Activated CD4-positive, alpha-beta T cell treated with anti-CD3 and anti-CD28 coated beads, Interleukin-2, amount 10 ng/mL, durations not matched to agents 24 days and 14 days (primary cell): ENCODE measurements around the gene CDK4. TPM values are rescaled to one million over a fixed set of nuclear protein-coding genes. Genes with fewer than 3 reads are reported as not detected.
"Not testable (repeated sequence)": the region's sequence is repeated elsewhere in the genome, so short reads cannot be mapped to it uniquely, and the experiment has no call there.

Experiments
- DNase-seq: peaks from one replicate; pipeline ENCODE4 v3.0.0; 2022
- H3K27ac Mint-ChIP-seq: one replicate; pipeline ENCODE4 v1.8.0; 2022; ENCODE audit warnings: mild to moderate bottlenecking, mixed read lengths
- H3K27me3 Mint-ChIP-seq: one replicate; pipeline ENCODE4 v1.8.0; 2022; ENCODE audit warnings: mixed read lengths
- H3K36me3 Mint-ChIP-seq: one replicate; pipeline ENCODE4 v1.8.0; 2022; ENCODE audit warnings: low read depth, mild to moderate bottlenecking, mixed read lengths
- H3K4me1 Mint-ChIP-seq: one replicate; pipeline ENCODE4 v1.8.0; 2021; ENCODE audit warnings: mixed read lengths
- H3K4me3 Mint-ChIP-seq: one replicate; pipeline ENCODE4 v1.8.0; 2022; ENCODE audit warnings: mild to moderate bottlenecking, moderate library complexity, mixed read lengths
- H3K9me3 Mint-ChIP-seq: one replicate; pipeline ENCODE4 v1.8.0; 2021; ENCODE audit warnings: mixed read lengths
- intact Hi-C: fragments of 100-400 bp; cut with micrococcal nuclease; formaldehyde crosslinking; loops from one replicate; pipeline ENCODE4 v1.15.1; 2023
- total RNA-seq: library from RNA; stranded (reverse); gene quantifications from 2 replicates; pipeline ENCODE4 v1.2.3, GENCODE V29; 2022

The CDK4 gene
- total RNA-seq, 1 donor from 2014 or later = 248 TPM

DNA sequence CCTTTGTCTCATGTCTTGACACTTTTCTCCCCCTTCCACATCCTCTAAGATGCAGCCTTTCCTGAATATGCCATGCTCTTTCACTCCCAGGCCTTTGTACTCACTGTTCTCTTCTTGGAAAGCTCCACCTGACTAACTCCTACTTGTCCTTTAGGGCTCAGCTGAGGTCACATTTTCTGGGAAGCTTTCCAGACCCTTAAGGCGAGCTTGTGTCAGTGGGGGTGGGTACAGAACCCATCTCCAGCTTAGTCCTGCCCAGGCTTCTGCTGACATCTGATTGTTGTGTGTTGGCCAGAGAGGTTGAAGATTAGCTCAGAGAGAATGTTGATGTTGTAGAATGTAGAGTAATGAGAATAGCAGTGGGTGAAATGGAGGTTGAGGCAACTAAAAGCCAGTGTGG, 27.6 kb upstream of the CDK4 start:
- intact Hi-C loops = no loop called here
- Mint-ChIP-seq H3K36me3 (peaks cover 30% of the 10 kb centered on the region), H3K4me3 (no peak overlapping the region), H3K27ac (no peak overlapping the region), H3K4me1 (peaks cover 28% of the 10 kb centered on the region), H3K27me3 (no peaks in the 10 kb centered on the region), H3K9me3 (no peaks in the 10 kb centered on the region)
- no peak for DNase-seq

DNA sequence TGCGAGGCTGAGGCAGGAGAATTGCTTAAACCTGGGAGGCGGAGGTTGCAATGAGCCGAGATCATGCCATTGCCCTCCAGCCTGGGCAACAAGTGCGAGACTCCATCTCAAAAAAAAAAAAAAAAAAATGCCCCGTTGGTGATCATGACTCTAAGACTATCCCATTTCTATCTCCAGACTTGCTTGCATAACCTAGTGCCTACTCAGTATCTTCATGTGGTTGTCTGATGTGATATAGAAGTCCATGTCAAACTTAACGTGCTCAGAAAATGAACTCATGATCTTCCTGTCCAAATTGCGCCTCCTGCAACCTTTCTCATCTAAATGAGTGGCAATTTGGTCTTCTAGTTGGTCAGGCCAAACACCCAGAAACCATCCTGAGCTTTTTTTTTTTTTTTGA, 25.8 kb upstream of the CDK4 start:
- intact Hi-C loops = no loop called here
- H3K4me1 Mint-ChIP-seq = peaks cover 24% of the 10 kb centered on the region
- H3K9me3 Mint-ChIP-seq = no peaks in the 10 kb centered on the region
- no peak overlapping the region for H3K4me3 Mint-ChIP-seq
- H3K27ac Mint-ChIP-seq = no peak overlapping the region
- peaks cover 26% of the 10 kb centered on the region for H3K36me3 Mint-ChIP-seq
- no peaks in the 10 kb centered on the region for H3K27me3 Mint-ChIP-seq
- no peak for DNase-seq

DNA sequence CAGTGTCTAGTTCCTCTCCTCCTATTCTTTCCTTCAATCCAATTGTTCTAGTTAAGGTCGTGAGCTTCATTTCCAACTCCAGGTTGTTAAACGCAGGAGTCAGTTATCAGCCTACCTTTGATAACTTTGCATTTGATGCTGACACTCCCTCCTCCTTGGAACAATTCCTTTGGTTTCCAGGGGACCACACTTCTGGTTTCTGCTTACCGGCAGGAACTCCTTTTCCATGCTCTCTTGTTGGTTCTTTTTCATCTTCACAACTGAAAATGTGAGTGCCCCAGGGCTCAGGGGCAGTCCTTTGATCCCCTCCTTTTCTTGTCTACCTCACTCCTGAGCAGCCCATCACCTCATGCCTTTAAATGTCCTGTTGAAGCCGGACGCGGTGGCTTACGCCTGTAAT, 25.3 kb upstream of the CDK4 start:
- no peaks in the 10 kb centered on the region for H3K9me3 Mint-ChIP-seq
- H3K27ac Mint-ChIP-seq = no peak overlapping the region
- intact Hi-C loops = no loop called here
- peaks cover 24% of the 10 kb centered on the region for H3K4me1 Mint-ChIP-seq
- H3K27me3 Mint-ChIP-seq = no peaks in the 10 kb centered on the region
- DNase-seq = no peak
- peaks cover 21% of the 10 kb centered on the region for H3K36me3 Mint-ChIP-seq
- H3K4me3 Mint-ChIP-seq = no peak overlapping the region

DNA sequence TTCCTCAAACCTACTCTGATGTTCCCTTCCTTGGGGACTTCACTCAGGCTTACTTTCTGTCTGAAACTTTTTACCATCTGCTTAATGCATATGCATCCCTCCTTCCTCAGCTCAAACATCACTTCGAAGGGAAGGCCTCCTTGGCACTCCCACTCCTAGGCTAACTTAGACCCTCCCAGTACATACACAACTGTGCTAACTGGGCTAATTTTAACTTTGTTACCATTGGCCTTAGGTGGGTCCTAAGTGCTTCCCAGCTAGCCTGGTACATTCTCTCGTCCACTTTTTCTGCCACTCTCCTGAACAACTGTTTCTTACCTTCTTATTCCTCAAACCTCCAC, 24.1 kb upstream of the CDK4 start:
- no peaks in the 10 kb centered on the region for H3K27me3 Mint-ChIP-seq
- H3K27ac Mint-ChIP-seq = no peak overlapping the region
- DNase-seq = no peak
- H3K36me3 Mint-ChIP-seq = peaks cover 23% of the 10 kb centered on the region
- H3K4me1 Mint-ChIP-seq = peaks cover 18% of the 10 kb centered on the region
- H3K9me3 Mint-ChIP-seq = no peaks in the 10 kb centered on the region
- intact Hi-C loops = no loop called here
- no peak overlapping the region for H3K4me3 Mint-ChIP-seq

DNA sequence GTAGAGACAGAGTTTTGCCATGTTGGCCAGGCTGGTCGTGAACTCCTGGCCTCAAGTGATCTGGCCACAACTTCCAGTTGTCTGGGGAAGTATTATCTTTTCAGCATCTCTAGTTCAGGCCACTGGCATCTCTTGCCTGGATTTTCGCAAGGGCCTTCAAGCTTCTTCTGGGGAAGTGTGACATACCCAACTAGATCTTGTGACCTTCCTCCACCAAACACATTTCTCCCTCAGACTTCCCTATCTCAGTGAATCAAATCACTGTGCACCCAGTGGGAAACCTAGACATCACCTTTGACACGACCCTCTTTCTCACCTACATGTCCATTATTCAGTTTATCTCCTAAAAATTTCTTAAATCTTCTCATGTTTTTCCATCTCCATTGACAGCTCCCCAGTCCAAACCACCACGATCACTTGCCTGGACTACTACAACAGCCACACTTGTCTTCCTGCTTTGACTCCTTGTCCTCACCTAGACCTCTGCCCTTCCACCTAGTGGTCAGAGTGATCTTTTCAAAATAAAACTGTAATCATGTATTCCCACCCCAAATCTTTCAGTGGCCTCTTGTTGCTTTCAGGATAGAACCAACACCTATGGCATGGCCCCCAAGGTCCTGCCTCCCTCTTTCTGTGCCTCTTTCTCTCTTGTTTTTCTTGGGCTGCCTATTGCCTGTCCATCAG, 23.6 kb upstream of the CDK4 start:
- Mint-ChIP-seq H3K4me1 (peaks cover 16% of the 10 kb centered on the region), H3K9me3 (no peaks in the 10 kb centered on the region), H3K27me3 (no peaks in the 10 kb centered on the region), H3K36me3 (peaks cover 26% of the 10 kb centered on the region), H3K4me3 (no peak overlapping the region), H3K27ac (no peak overlapping the region)
- intact Hi-C loops = no loop called here
- DNase-seq = no peak

DNA sequence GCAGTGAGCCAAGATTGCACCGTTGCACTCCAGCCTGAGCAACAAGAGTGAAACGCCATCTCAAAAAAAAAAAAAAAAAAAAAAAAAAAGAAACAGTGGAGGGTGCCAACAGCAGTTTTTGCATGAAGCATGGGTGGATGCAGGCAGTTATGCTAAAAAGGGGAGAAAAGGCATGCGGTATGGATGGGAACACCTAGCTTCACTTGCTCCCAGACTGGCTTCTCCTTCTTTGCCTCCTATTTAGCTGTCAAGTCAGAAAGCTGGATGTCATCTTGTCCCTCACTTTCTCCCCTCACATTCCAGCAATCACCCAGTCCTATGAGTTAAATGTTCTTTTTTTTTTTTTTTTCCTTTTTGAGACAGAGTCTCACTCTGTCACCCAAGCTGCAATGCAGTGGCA, 22.9 kb upstream of the CDK4 start:
- DNase-seq = no peak
- intact Hi-C loops = no loop called here
- Mint-ChIP-seq H3K4me3 (no peak overlapping the region), H3K9me3 (no peaks in the 10 kb centered on the region), H3K27me3 (no peaks in the 10 kb centered on the region), H3K4me1 (peaks cover 16% of the 10 kb centered on the region), H3K36me3 (peaks cover 32% of the 10 kb centered on the region), H3K27ac (no peak overlapping the region)

DNA sequence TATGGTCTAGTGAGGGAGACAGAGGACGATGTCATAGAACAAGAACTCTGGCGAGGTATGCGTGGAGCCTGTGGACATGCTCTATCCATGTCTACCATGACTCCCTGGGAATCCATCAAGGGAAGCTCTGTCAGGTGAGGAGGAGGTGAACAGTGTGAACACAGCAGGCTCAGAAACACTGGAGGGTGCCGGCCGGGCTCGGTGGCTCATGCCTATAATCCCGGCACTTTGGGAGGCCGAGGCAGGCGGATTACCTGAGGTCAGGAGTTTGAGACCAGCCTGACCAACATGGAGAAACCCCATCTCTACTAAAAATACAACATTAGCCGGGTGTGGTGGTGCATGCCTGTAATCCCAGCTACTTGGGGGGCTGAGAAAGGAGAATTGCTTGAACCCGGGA, 22.5 kb upstream of the CDK4 start:
- H3K27me3 Mint-ChIP-seq, H3K27ac Mint-ChIP-seq, intact Hi-C loops, H3K9me3 Mint-ChIP-seq, DNase-seq, H3K4me3 Mint-ChIP-seq: not testable (repeated sequence)
- Mint-ChIP-seq H3K36me3 (peaks cover 36% of the 10 kb centered on the region), H3K4me1 (peaks cover 19% of the 10 kb centered on the region)

DNA sequence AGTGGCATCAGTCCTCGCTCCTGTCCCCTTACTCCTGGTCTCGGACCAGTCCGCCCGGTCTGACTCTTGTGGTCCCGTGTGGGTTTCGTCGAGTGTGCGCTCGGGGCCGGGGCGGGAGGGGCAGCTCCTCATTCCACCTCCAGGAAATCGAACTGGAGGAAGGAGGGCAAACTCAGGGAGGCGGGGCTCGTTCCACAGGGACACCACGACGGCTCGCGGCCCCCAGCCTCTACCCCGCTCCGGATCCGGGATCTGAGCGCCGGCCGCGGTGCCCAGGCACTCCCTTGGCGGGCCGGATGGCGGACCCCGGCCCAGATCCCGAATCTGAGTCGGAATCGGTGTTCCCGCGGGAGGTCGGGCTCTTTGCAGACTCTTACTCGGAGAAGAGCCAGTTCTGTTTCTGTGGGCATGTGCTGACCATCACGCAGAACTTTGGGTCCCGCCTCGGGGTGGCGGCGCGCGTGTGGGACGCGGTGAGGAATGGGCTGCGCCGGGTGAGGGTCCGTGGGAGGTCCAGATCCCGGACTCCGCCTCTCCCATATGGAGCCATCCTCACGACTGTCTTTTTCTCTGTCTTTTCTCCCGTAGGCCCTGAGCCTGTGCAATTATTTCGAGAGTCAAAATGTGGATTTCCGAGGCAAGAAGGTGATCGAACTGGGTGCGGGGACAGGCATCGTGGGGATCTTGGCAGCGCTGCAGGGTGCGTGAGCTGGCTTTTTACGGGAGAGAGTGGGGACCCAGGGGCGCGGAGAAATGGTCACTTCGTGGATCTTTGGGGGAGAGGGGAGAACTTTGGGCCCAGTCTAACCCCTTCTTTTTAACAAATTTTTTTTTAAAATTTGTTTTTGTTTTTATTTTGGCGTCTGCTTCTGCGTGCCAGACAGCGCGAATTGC, 20.6 kb upstream of the CDK4 start, which contains the start of gene EEF1AKMT3:
EEF1AKMT3 (plus strand) TSS at position 186 of the 894 bp plus-strand sequence; CDS start at position 297, 111 bp downstream.
- Mint-ChIP-seq H3K4me3 (peak within 1 kb of the TSS; percentile 97), H3K27ac (peak within 1 kb of the TSS; percentile 99), H3K27me3 (no peaks in the 10 kb centered on the region)

DNA sequence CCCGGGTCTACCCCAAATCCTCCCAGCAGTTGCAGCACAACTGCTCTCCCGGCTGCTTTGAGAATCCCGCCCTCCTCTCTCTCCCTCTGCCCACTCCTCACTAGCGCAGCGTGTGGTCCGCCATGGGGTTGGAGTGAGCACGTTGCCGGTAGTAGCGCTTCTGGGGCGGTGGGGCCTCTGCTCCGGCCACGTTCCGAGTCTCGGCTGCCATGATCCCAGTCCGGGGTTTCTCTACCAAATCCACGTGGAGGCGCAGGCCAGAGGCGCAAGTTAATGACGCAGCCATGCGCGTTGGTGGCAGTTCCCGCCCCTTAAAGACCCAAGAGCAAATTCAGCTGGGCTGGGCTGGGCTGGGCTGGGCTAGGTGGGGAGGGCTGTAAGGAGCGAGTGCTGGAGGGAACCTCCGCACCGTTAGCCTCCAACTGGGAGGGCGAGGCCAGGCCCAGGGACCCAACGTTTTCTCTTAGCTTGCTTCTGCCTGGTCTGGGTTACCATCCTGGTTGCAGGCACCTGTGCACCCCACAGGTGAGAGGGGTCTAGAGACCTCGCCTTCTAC, 19.8 kb upstream of the CDK4 start, which contains the start of gene METTL1:
METTL1 (minus strand) TSS at position 233 of the 556 bp plus-strand sequence; CDS start at position 211, 22 bp downstream.
- H3K9me3 Mint-ChIP-seq = no peaks in the 10 kb centered on the region
- peaks cover 47% of the 10 kb centered on the region for H3K36me3 Mint-ChIP-seq
- H3K27ac Mint-ChIP-seq = peak within 1 kb of the TSS; percentile 99
- peak within 1 kb of the TSS; percentile 97 for H3K4me3 Mint-ChIP-seq
- intact Hi-C loops = loop anchor here (1.0 to 2.0 kb wide), 3 partner anchors 10 to 75 kb away; partner anchors contain the start of genes CDK4, CTDSP2 and TSFM
- peak; percentile 98 for DNase-seq
- peaks cover 20% of the 10 kb centered on the region for H3K4me1 Mint-ChIP-seq
- no peaks in the 10 kb centered on the region for H3K27me3 Mint-ChIP-seq

More for the DNA sequence above, 20.6 kb upstream of the CDK4 start, which contains the start of gene EEF1AKMT3:
- Mint-ChIP-seq H3K9me3 (no peaks in the 10 kb centered on the region), H3K36me3 (peaks cover 49% of the 10 kb centered on the region), H3K4me1 (peaks cover 19% of the 10 kb centered on the region)
- peak; percentile 85 for DNase-seq
- intact Hi-C loops = loop anchor here (1.0 to 2.0 kb wide), 3 partner anchors 10 to 74 kb away; partner anchors contain the start of genes CDK4, CTDSP2 and TSFM

DNA sequence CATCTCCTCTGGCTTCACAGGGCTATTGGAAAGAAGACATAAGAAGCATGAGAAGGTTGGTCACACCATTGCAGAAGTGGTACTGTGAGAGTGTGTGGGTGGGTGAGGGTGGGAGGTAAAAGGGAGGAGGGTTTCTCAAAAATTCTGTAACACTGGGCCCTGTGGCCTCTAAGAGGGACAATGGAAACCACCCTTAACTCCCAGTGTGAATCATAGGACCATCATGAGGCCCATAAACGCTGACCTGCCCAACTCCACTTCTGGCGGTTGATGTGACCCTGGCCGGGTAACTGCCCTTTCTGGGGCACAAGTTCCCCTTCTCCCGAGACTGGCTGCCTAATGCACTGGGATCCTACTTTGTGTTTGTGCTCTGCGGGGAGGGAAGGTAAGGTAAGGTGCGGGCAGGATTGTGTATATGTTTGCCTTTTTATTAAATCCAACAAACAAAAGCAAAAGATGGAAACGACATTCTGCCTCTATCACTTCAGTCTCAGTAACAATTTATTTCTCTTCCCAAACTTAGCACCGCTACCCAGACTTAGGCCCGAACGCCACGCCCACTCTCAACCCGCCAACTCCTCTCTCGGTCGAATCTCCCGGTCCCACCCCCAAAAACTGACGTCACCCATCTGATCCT, 19.2 kb upstream of the CDK4 start:
- intact Hi-C loops = no loop called here
- peak; percentile 96 for DNase-seq
- peaks cover 45% of the 10 kb centered on the region for H3K36me3 Mint-ChIP-seq
- peaks cover 4% of the 10 kb centered on the region for H3K27me3 Mint-ChIP-seq
- no peaks in the 10 kb centered on the region for H3K9me3 Mint-ChIP-seq
- H3K4me3 Mint-ChIP-seq = peak overlapping the region; percentile 97
- H3K27ac Mint-ChIP-seq = peak overlapping the region; percentile 99
- peaks cover 26% of the 10 kb centered on the region for H3K4me1 Mint-ChIP-seq

DNA sequence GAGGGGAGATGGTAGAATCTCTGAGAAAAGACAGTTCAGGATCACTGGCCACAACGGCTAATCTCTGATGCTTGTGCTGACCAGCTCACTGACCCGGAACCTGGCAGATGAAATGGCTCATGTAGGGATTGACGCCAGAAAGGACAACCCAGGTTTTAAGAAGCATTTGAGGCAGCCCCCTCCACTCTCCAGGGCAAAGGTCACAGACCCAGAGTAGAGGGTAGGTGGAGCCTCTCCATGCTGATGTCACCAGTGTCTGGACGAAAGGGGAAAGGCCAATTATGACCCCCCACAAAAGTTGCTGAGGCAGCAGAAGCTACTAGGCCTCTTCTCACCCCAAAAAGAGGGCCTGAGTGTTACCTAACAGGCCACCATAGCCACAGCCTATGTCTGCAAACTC, 18.6 kb upstream of the CDK4 start:
- Mint-ChIP-seq H3K4me3 (peak overlapping the region; percentile 97), H3K27me3 (peaks cover 7% of the 10 kb centered on the region), H3K36me3 (peaks cover 38% of the 10 kb centered on the region), H3K4me1 (peaks cover 26% of the 10 kb centered on the region), H3K27ac (peak overlapping the region; percentile 43), H3K9me3 (no peaks in the 10 kb centered on the region)
- intact Hi-C loops = no loop called here
- no peak for DNase-seq

DNA sequence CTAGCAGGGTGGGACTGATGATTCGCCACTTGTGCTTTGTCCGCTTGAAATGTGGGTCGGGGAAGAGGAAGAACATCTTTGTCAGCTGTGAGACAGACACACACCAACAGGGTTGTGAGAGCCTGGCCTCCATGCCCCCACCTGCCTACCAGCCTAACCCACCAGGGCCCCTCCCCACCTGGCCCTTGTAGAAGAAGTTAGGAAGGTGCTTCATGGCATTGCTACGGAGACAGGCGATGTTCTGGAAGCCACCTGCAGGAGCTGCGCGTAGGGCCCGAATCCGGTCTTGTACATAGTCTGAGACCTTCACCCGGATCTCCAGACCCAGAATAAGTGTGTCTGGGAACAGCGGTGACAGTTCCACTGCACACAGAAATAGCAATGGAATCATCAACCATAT, 17.5 kb upstream of the CDK4 start:
- no peaks in the 10 kb centered on the region for H3K9me3 Mint-ChIP-seq
- no peak overlapping the region for H3K27ac Mint-ChIP-seq
- intact Hi-C loops = no loop called here
- H3K4me1 Mint-ChIP-seq = peaks cover 35% of the 10 kb centered on the region
- H3K36me3 Mint-ChIP-seq = peaks cover 36% of the 10 kb centered on the region
- peaks cover 8% of the 10 kb centered on the region for H3K27me3 Mint-ChIP-seq
- no peak for DNase-seq
- H3K4me3 Mint-ChIP-seq = peak overlapping the region; percentile 27

DNA sequence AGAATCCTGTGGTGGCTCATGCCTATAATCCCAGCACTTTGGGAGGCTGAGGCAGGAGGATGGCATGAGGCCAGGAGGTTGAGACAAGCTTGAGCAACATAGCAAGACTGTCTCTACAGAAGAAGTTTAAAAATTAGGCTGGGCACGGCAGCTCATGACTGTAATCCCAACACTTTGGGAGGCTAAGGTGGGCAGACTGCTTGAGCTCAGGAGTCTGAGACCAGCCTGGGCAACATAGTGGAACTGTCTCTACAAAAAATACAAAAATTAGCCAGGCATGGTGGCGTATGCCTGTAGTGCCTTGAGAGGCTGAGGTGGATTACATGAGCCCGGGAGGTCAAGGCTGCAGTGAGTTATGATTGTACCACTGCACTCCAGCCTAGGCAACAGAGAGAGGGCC, 15.8 kb upstream of the CDK4 start:
- Mint-ChIP-seq H3K4me3 (no peak overlapping the region), H3K36me3 (peaks cover 40% of the 10 kb centered on the region), H3K4me1 (peaks cover 45% of the 10 kb centered on the region), H3K27me3 (peaks cover 8% of the 10 kb centered on the region), H3K27ac (no peak overlapping the region), H3K9me3 (no peaks in the 10 kb centered on the region)
- intact Hi-C loops = no loop called here
- no peak for DNase-seq
